OCI-LY3 (cell line): ENCODE results near the gene ZNF24.

Source experiments
- CTCF ChIP-seq: fragments of 200-600, 300-600 bp; sonication (generic); IDR thresholded peaks from 2 replicates; pipeline ENCODE4 v1.5.1; 2014; ENCODE audit warnings: antibody characterized with exemption, low read length, low read depth
- EZH2phosphoT487 ChIP-seq: fragments of 200-600 bp; shearing (Covaris generic); IDR thresholded peaks from 2 replicates; pipeline ENCODE4 v1.6.1; 2018; ENCODE audit warnings: antibody characterized with exemption, mixed run types, low read depth

GRCh38 chr18:35335866-35336265 lies 8.4 kb downstream of the ZNF24 start:
- TF ChIP-seq CTCF, result no peak
- TF ChIP-seq EZH2phosphoT487, result no peak
